NCI-H187 treated with DMSO at 0.1 percent for 48 hours (cell line): ENCODE data around the gene CCDC71L.

Source experiments
- DNase-seq: peaks from one replicate; lab custom pipeline; 2025; lab: John Stamatoyannopoulos, UW

The CCDC71L gene

GRCh38 chr7:106659166-106659962, 1.6 kb downstream of the CCDC71L start:
- no peak for DNase-seq

GRCh38 chr7:106658316-106659165, 2.4 kb downstream of the CCDC71L start:
- DNase-seq, result no peak

- DNase-seq, result no peak
These were observed 3.6 kb downstream of the CCDC71L start for GRCh38 chr7:106657085-106657991.

- DNase-seq, result no peak
These were observed 5.1 kb downstream of the CCDC71L start for GRCh38 chr7:106655703-106656498.

- DNase-seq, result no peak
These were observed 7.5 kb downstream of the CCDC71L start for GRCh38 chr7:106653488-106653887.

- DNase-seq, result no peak
These were observed 8.0 kb downstream of the CCDC71L start for GRCh38 chr7:106652909-106653308.

GRCh38 chr7:106652092-106652491, 8.9 kb downstream of the CCDC71L start:
- no peak for DNase-seq

- no peak for DNase-seq
These were observed 14.7 kb downstream of the CCDC71L start for GRCh38 chr7:106646256-106646655.

GRCh38 chr7:106644999-106645398, 16.0 kb downstream of the CCDC71L start:
- no peak for DNase-seq

- no peak for DNase-seq
These were observed 17.6 kb downstream of the CCDC71L start for GRCh38 chr7:106643216-106644000.

GRCh38 chr7:106641416-106641815, 19.5 kb downstream of the CCDC71L start:
- DNase-seq, result no peak

GRCh38 chr7:106640368-106641141, 20.4 kb downstream of the CCDC71L start:
- DNase-seq, result no peak

GRCh38 chr7:106639476-106640334, 21.3 kb downstream of the CCDC71L start:
- DNase-seq, result no peak

GRCh38 chr7:106635411-106635810, 25.5 kb downstream of the CCDC71L start:
- no peak for DNase-seq

- no peak for DNase-seq
These were observed 26.0 kb downstream of the CCDC71L start for GRCh38 chr7:106634958-106635357.

GRCh38 chr7:106630648-106631047, 30.3 kb downstream of the CCDC71L start:
- no peak for DNase-seq

- DNase-seq, result no peak
These were observed 31.4 kb downstream of the CCDC71L start for GRCh38 chr7:106629516-106629915.

GRCh38 chr7:106626376-106627164, 34.4 kb downstream of the CCDC71L start:
- DNase-seq, result no peak
